ENCODE data around the gene SMIM8. TPM values are rescaled to one million over a fixed set of nuclear protein-coding genes. Genes with fewer than 3 reads are reported as not detected.
"Not testable (repeated sequence)": the region's sequence is repeated elsewhere in the genome, so short reads cannot be mapped to it uniquely, and the experiment has no call there.

Gene SMIM8
- total and polyA plus RNA-seq, 4 donors: 2.3 to 6.1 (median 5.2) TPM

DNA sequence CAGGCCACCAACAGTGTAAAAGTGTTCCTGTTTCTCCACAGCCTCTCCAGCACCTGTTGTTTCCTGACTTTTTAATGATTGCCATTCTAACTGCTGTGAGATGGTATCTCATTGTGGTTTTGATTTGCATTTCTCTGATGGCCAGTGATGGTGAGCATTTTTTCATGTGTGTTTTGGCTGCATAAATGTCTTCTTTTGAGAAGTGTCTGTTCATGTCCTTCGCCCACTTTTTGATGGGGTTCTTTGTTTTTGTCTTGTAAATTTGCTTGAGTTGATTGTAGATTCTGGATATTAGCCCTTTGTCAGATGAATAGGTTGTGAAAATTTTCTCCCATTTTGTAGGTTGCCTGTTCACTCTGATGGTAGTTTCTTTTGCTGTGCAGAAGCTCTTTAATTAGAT is 1.5 kb downstream of the SMIM8 start:
- not testable (repeated sequence) for H3K27me3 ChIP-seq (ENCODE audit: control insufficient read depth in 4 of 4, insufficient read depth in 4 of 4, low read length in 3 of 4); H3K36me3 ChIP-seq (ENCODE audit: control insufficient read depth in 4 of 4, insufficient read depth in 3 of 4, low read depth in 1 of 4, low read length in 3 of 4); DNase-seq (ENCODE audit: low spot score); H3K27ac ChIP-seq (ENCODE audit: low read depth in 1 of 2, low read length in 2 of 2); H3K9ac ChIP-seq (ENCODE audit: low read depth in 1 of 2, low read length in 2 of 2); H3K4me1 ChIP-seq (ENCODE audit: control insufficient read depth in 4 of 4, insufficient read depth in 4 of 4, low read length in 3 of 4); H3K4me3 ChIP-seq (ENCODE audit: low read depth in 1 of 3, low read length in 3 of 3); H3K9me3 ChIP-seq (ENCODE audit: control insufficient read depth in 4 of 4, low read length in 3 of 4)
- 98% methylated on average over 1 of the region's 1 CpG for WGBS

GRCh38 chr6:87330961-87331360 is 8.6 kb downstream of the SMIM8 start:
- no peak for DNase-seq (ENCODE audit: low spot score)
- H3K36me3 ChIP-seq (ENCODE audit: control insufficient read depth in 4 of 4, insufficient read depth in 3 of 4, low read depth in 1 of 4, low read length in 3 of 4): no peaks in the 10 kb centered on the region
- no peak overlapping the region for H3K9ac ChIP-seq (ENCODE audit: low read depth in 1 of 2, low read length in 2 of 2)
- no peak overlapping the region for H3K27ac ChIP-seq (ENCODE audit: low read depth in 1 of 2, low read length in 2 of 2)
- no peak overlapping the region for H3K4me3 ChIP-seq (ENCODE audit: low read depth in 1 of 3, low read length in 3 of 3)
- no peak for TF ChIP-seq SP1 (IDR thresholded peaks at IDR 0.05)
- TF ChIP-seq JUND (IDR thresholded peaks at IDR 0.05): no peak
- TF ChIP-seq GABPA (IDR thresholded peaks at IDR 0.05 in 1 of 2, conservative IDR thresholded peaks at IDR 0.05 in 1 of 2): no peak
- TF ChIP-seq, protein P1, sequence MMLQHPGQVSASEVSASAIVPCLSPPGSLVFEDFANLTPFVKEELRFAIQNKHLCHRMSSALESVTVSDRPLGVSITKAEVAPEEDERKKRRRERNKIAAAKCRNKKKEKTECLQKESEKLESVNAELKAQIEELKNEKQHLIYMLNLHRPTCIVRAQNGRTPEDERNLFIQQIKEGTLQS (IDR thresholded peaks at IDR 0.05): no peak
- no peak for TF ChIP-seq ZBTB33 (IDR thresholded peaks at IDR 0.05)
- no peak for TF ChIP-seq RAD21 (IDR thresholded peaks at IDR 0.05)
- no peak for TF ChIP-seq TAF1 (conservative IDR thresholded peaks at IDR 0.05)
- TF ChIP-seq HNF4A (conservative IDR thresholded peaks at IDR 0.05): no peak
- TF ChIP-seq NR2F2 (IDR thresholded peaks at IDR 0.05): no peak
- TF ChIP-seq YY1 (IDR thresholded peaks at IDR 0.05): no peak
- H3K4me1 ChIP-seq (ENCODE audit: control insufficient read depth in 4 of 4, insufficient read depth in 4 of 4, low read length in 3 of 4): no peaks in the 10 kb centered on the region
- no peaks in the 10 kb centered on the region for H3K9me3 ChIP-seq (ENCODE audit: control insufficient read depth in 4 of 4, low read length in 3 of 4)
- no peaks in the 10 kb centered on the region for H3K27me3 ChIP-seq (ENCODE audit: control insufficient read depth in 4 of 4, insufficient read depth in 4 of 4, low read length in 3 of 4)

DNA sequence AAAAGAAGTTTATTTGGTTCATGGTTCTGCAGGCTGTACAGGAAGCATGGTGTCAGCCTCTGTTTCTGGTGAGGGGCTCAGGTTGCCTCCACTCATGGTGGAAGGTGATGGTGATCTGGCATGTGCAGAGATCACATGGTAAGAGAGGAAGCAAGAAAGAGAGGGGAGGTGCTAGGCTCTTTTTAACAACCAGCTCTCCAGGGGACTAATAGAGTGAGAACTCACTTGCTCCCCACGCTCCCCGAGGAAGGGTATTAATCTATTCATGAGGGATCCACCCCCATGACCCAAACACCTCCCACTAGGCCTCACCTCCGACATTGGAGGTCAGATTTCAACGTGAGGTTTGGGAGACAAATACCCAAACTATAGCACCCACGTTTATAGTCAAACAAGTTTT is 10.6 kb downstream of the SMIM8 start:
- no peaks in the 10 kb centered on the region for H3K36me3 ChIP-seq (ENCODE audit: control insufficient read depth in 4 of 4, insufficient read depth in 3 of 4, low read depth in 1 of 4, low read length in 3 of 4)
- no peaks in the 10 kb centered on the region for H3K27me3 ChIP-seq (ENCODE audit: control insufficient read depth in 4 of 4, insufficient read depth in 4 of 4, low read length in 3 of 4)
- TF ChIP-seq YY1 (IDR thresholded peaks at IDR 0.05) (no peak), EGR1 (IDR thresholded peaks at IDR 0.05; ENCODE audit: low read depth in 2 of 2) (no peak)
- H3K27ac ChIP-seq (ENCODE audit: low read depth in 1 of 2, low read length in 2 of 2): no peak overlapping the region
- 80% methylated on average over 5 of the region's 5 CpGs for WGBS
- H3K4me3 ChIP-seq (ENCODE audit: low read depth in 1 of 3, low read length in 3 of 3): no peak overlapping the region
- H3K9me3 ChIP-seq (ENCODE audit: control insufficient read depth in 4 of 4, low read length in 3 of 4): no peaks in the 10 kb centered on the region
- H3K4me1 ChIP-seq (ENCODE audit: control insufficient read depth in 4 of 4, insufficient read depth in 4 of 4, low read length in 3 of 4): no peaks in the 10 kb centered on the region
- H3K9ac ChIP-seq (ENCODE audit: low read depth in 1 of 2, low read length in 2 of 2): no peak overlapping the region
- DNase-seq (ENCODE audit: low spot score): no peak

DNA sequence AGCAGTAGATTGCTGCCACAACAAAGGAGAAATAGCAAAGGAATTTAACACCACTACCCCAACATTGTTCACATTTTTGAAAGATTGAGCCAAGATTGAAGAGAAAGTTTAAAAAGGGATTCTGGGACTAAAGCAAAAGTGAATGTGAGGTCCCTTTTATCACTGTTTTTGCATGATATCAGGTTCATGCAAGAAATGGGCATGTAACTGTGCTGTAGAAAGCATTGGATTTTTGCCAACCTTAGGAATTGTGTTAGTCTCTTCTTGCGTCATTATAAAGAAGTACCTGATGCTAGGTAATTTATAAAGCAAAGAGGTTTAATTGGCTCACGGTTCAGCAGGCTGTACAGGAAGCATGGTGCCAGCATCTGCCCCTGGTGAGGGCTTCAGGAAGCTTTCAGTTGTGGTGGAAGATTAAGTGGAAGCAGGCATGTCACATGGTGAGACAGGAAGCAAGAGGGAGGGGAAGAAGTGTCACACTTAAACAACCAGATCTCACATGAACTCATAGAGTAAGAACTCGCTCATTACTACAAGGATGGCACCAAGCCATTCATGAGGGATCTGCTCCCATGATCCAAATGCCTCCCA is 11.3 kb downstream of the SMIM8 start:
- no peak for TF ChIP-seq EGR1 (IDR thresholded peaks at IDR 0.05; ENCODE audit: low read depth in 2 of 2)
- no peak for TF ChIP-seq RAD21 (IDR thresholded peaks at IDR 0.05)
- TF ChIP-seq, protein P2, sequence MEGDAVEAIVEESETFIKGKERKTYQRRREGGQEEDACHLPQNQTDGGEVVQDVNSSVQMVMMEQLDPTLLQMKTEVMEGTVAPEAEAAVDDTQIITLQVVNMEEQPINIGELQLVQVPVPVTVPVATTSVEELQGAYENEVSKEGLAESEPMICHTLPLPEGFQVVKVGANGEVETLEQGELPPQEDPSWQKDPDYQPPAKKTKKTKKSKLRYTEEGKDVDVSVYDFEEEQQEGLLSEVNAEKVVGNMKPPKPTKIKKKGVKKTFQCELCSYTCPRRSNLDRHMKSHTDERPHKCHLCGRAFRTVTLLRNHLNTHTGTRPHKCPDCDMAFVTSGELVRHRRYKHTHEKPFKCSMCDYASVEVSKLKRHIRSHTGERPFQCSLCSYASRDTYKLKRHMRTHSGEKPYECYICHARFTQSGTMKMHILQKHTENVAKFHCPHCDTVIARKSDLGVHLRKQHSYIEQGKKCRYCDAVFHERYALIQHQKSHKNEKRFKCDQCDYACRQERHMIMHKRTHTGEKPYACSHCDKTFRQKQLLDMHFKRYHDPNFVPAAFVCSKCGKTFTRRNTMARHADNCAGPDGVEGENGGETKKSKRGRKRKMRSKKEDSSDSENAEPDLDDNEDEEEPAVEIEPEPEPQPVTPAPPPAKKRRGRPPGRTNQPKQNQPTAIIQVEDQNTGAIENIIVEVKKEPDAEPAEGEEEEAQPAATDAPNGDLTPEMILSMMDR (IDR thresholded peaks at IDR 0.05; ENCODE audit: low read depth, low read length, missing input control): no peak
- TF ChIP-seq TAF1 (conservative IDR thresholded peaks at IDR 0.05): no peak
- TF ChIP-seq, protein P1 (IDR thresholded peaks at IDR 0.05): no peak
- TF ChIP-seq NR2F2 (IDR thresholded peaks at IDR 0.05): no peak
- TF ChIP-seq JUND (IDR thresholded peaks at IDR 0.05): no peak
- Histone ChIP-seq H3K9me3 (ENCODE audit: control insufficient read depth in 4 of 4, low read length in 3 of 4) (no peaks in the 10 kb centered on the region), H3K27me3 (ENCODE audit: control insufficient read depth in 4 of 4, insufficient read depth in 4 of 4, low read length in 3 of 4) (no peaks in the 10 kb centered on the region), H3K4me1 (ENCODE audit: control insufficient read depth in 4 of 4, insufficient read depth in 4 of 4, low read length in 3 of 4) (no peaks in the 10 kb centered on the region), H3K9ac (ENCODE audit: low read depth in 1 of 2, low read length in 2 of 2) (no peak overlapping the region), H3K4me3 (ENCODE audit: low read depth in 1 of 3, low read length in 3 of 3) (no peak overlapping the region), H3K27ac (ENCODE audit: low read depth in 1 of 2, low read length in 2 of 2) (no peak overlapping the region), H3K36me3 (ENCODE audit: control insufficient read depth in 4 of 4, insufficient read depth in 3 of 4, low read depth in 1 of 4, low read length in 3 of 4) (peaks cover 0 to 2% (median 0%) of the 10 kb centered on the region in 4 donors)
- no peak for DNase-seq (ENCODE audit: low spot score)
- WGBS: 62% methylated on average over 3 of the region's 3 CpGs

Measured in liver (tissue), 9 donors.